K562 (cell line): ENCODE data around the gene CRHR2. TPM values are rescaled to one million over a fixed set of nuclear protein-coding genes. Genes with fewer than 3 reads are reported as not detected.

Source experiments
- ATAC-seq: fragments of 200-7000 bp; cut with Tn5 transposase; 3 replicates; pipeline ENCODE4 v1.9.1; 2020; ENCODE audit warnings: moderate library complexity
- BruUV-seq: library from RNA; stranded (reverse); fragments of 400-500 nt; replicated peaks from 2 replicates; lab custom pipeline; 2021; lab: Mats Ljungman, UMichigan
- CTCF ChIA-PET: fragments of 300-600 bp; formaldehyde crosslinking; extraction: SDS; loops from one replicate; lab custom pipeline; 2021; ENCODE audit warnings: low intra/inter-chr PET ratio; lab: Yijun Ruan, JAX
- POLR2A ChIA-PET: fragments of 300-600, 350-650 bp; sonication (Branson Sonifier 250); formaldehyde crosslinking; extraction: SDS; loops from one replicate; lab custom pipeline; 2021; ENCODE audit warnings: antibody characterized with exemption, inconsistent platforms; lab: Yijun Ruan, JAX
- DNase-seq, 4 experiments: peaks; one replicate each; pipeline versions ENCODE4 v3.0.0 to v3.0.0-alpha.2; 2011 to 2018; ENCODE audit warnings: low spot score in 3 of 4, mixed read lengths in 3 of 4; ENCODE audit errors: extremely low read depth in 1 of 4
- FAIRE-seq: peaks from 2 replicates; lab custom pipeline; 2011; peaks lifted over from hg19 to GRCh38; lab: Jason Lieb, UNC
- H2AFZ ChIP-seq: 2 replicates; pipeline ENCODE4 v1.6.0; 2011; ENCODE audit warnings: low read depth, low read length, control low read depth, inconsistent platforms
- H3K27ac ChIP-seq: fragments of 200-600 bp; 3 replicates; pipeline ENCODE4 v1.8.0; 2011; ENCODE audit warnings: low read depth, mild to moderate bottlenecking, control low read depth, inconsistent platforms, low read length, moderate library complexity, mixed read lengths; ENCODE audit errors: extremely low read depth
- H3K27me3 ChIP-seq, 2 experiments: fragments of 300-600 bp in 1 of 2; 2 replicates in 1 of 2; 3 replicates in 1 of 2; pipeline versions ENCODE4 v1.6.0 to v1.8.0; 2011; ENCODE audit warnings: inconsistent platforms in 2 of 2, low read length in 2 of 2, mild to moderate bottlenecking in 1 of 2, mixed read lengths in 1 of 2, moderate library complexity in 1 of 2; ENCODE audit not compliant: control insufficient read depth in 2 of 2, insufficient read depth in 2 of 2
- H3K36me3 ChIP-seq: fragments of 300-600 bp; 3 replicates; pipeline ENCODE4 v1.8.0; 2011; ENCODE audit warnings: mild to moderate bottlenecking, low read length, inconsistent platforms; ENCODE audit not compliant: control insufficient read depth, insufficient read depth
- H3K4me1 ChIP-seq, 2 experiments: fragments of 200-600 bp in 1 of 2; replicated peaks in 1 of 2; 2 replicates in 1 of 2; 3 replicates in 1 of 2; pipeline versions ENCODE4 v1.5.1 to v1.8.0; 2011; ENCODE audit warnings: inconsistent platforms in 2 of 2, low read length in 2 of 2, mild to moderate bottlenecking in 1 of 2, mixed read lengths in 1 of 2, moderate library complexity in 1 of 2; ENCODE audit not compliant: control insufficient read depth in 2 of 2, insufficient read depth in 2 of 2
- H3K4me2 ChIP-seq: 2 replicates; pipeline ENCODE4 v1.6.1; 2011; ENCODE audit warnings: low read length, control low read depth, inconsistent platforms, mixed read lengths; ENCODE audit not compliant: insufficient read depth
- H3K4me3 ChIP-seq: fragments of 200-600 bp; sonication (generic), shearing (Covaris generic); 2 replicates; pipeline ENCODE4 v1.5.1; 2016; ENCODE audit warnings: control low read depth, inconsistent platforms
- H3K79me2 ChIP-seq: fragments of 200-600 bp; 3 replicates; pipeline ENCODE4 v1.8.0; 2011; ENCODE audit warnings: low read length, inconsistent platforms; ENCODE audit not compliant: control insufficient read depth, insufficient read depth
- H3K9ac ChIP-seq, 2 experiments: 2 replicates each; pipeline versions ENCODE4 v1.6.0 to v1.6.1; 2011; ENCODE audit warnings: low read depth in 2 of 2, low read length in 2 of 2, control low read depth in 1 of 2, inconsistent platforms in 1 of 2, mild to moderate bottlenecking in 1 of 2, mixed read lengths in 1 of 2; ENCODE audit not compliant: insufficient read depth in 1 of 2
- H3K9me1 ChIP-seq: one replicate; pipeline ENCODE4 v1.6.0; 2011; ENCODE audit warnings: inconsistent platforms, mild to moderate bottlenecking, low read length, moderate library complexity; ENCODE audit not compliant: control insufficient read depth, insufficient read depth
- H3K9me3 ChIP-seq: replicated peaks from 2 replicates; pipeline ENCODE4 v1.5.1; 2011; ENCODE audit warnings: low read depth, low read length, inconsistent platforms; ENCODE audit not compliant: control insufficient read depth, insufficient read depth
- H4K20me1 ChIP-seq: replicated peaks from 2 replicates; pipeline ENCODE4 v1.6.1; 2011; ENCODE audit warnings: low read length, inconsistent platforms, mixed read lengths; ENCODE audit not compliant: control insufficient read depth, insufficient read depth
- BACH1 ChIP-seq: fragments of 200-800 bp; sonication (Bioruptor generic); IDR thresholded peaks from 2 replicates; pipeline ENCODE4 v1.6.1; 2016; ENCODE audit warnings: missing genetic modification characterization, missing compliant biosample characterization
- FOXP1 ChIP-seq: sonication (generic); formaldehyde crosslinking; IDR thresholded peaks from 2 replicates; pipeline ENCODE4 v1.8.0; 2022; ENCODE audit warnings: mild to moderate bottlenecking, missing genetic modification reagents
- NRF1 ChIP-seq, 2 experiments: fragments of 450-650 bp; IDR thresholded peaks in 1 of 2; conservative IDR thresholded peaks in 1 of 2; 2 replicates each; pipeline ENCODE4 v1.6.1; 2014; ENCODE audit warnings: mild to moderate bottlenecking in 2 of 2
- ZNF12 ChIP-seq: sonication (generic); formaldehyde crosslinking; IDR thresholded peaks from 2 replicates; pipeline ENCODE4 v1.4.0; 2020; ENCODE audit warnings: mild to moderate bottlenecking, missing genetic modification reagents
- ZNF174 ChIP-seq: fragments of 250-450 bp; sonication (Bioruptor Pico); IDR thresholded peaks from 2 replicates; pipeline ENCODE4 v1.4.0; 2020; ENCODE audit warnings: mild to moderate bottlenecking
- ZSCAN29 ChIP-seq: fragments of 450-650 bp; IDR thresholded peaks from 2 replicates; pipeline ENCODE4 v1.6.1; 2017
- WGBS: fragments of 100-300 bp; shearing (Covaris generic); methylation state at CpG from one replicate; pipeline ENCODE4 v1.1.6; 2016; ENCODE audit warnings: low coverage, mixed read lengths; ENCODE audit not compliant: insufficient coverage; ENCODE audit errors: missing lambda C conversion rate; 5-methylcytosine and 5-hydroxymethylcytosine counted together
- in situ Hi-C: fragments of 300-500 bp; cut with MboI; formaldehyde crosslinking; loops from 4 replicates; pipeline ENCODE4 v1.15.0; 2018; ENCODE audit warnings: inconsistent platforms, mixed read lengths
- intact Hi-C: fragments of 100-400 bp; cut with micrococcal nuclease; formaldehyde crosslinking; loops from 2 replicates; pipeline ENCODE4 v1.14.2; 2022
- polyA plus RNA-seq, 8 experiments: library from polyadenylated mRNA; depleted of rRNA in 4 of 8; stranded (reverse) in 5 of 8; unstranded in 3 of 8; fragments of >200 nt; fragmentation: Nextera tagmentation in 2 of 8; fragmentation: Illumina TruSeq in 1 of 8; extraction: Ambion mirVana in 2 of 8; extraction: Trizol in 1 of 8; gene quantifications; 2 replicates each; pipeline versions ENCODE4 v1.2.1 to v1.2.3, GENCODE V29; 2011 to 2014; ENCODE audit warnings: inconsistent platforms in 1 of 8, missing spikeins in 1 of 8
- total RNA-seq, 7 experiments: library from RNA; depleted of rRNA in 6 of 7; stranded (reverse); fragments of >200 nt in 6 of 7; fragmentation: Illumina TruSeq in 2 of 7; extraction: Trizol in 2 of 7; gene quantifications; 2 replicates each; pipeline versions ENCODE4 v1.2.1 to v1.2.3, GENCODE V29; 2011 to 2021; ENCODE audit warnings: low replicate concordance in 1 of 7
- TF ChIP-seq, protein P1 (sequence below): fragments of 250-450 bp; sonication (Bioruptor Pico); IDR thresholded peaks from 2 replicates; pipeline ENCODE4 v1.8.0; 2021; ENCODE audit warnings: moderate library complexity, mild to moderate bottlenecking, inconsistent platforms
- TF ChIP-seq, protein P2 (sequence below), 2 experiments: fragments of 450-650 bp in 1 of 2; sonication (generic) in 1 of 2; formaldehyde crosslinking in 1 of 2; IDR thresholded peaks in 1 of 2; conservative IDR thresholded peaks in 1 of 2; 2 replicates each; pipeline versions ENCODE4 v1.6.1 to v1.8.1; 2016 to 2023; ENCODE audit warnings: mild to moderate bottlenecking in 2 of 2, moderate library complexity in 2 of 2, inconsistent platforms in 1 of 2, missing genetic modification reagents in 1 of 2
- TF ChIP-seq, protein P3 (sequence below): IDR thresholded peaks from 2 replicates; pipeline ENCODE4 v1.6.1; 2014; ENCODE audit warnings: antibody characterized with exemption

The CRHR2 gene
- total and polyA plus RNA-seq, 9 of the 15 experiments (the other 6 are each of a cell fraction or from before 2014, with no cell fraction given) = not detected

DNA sequence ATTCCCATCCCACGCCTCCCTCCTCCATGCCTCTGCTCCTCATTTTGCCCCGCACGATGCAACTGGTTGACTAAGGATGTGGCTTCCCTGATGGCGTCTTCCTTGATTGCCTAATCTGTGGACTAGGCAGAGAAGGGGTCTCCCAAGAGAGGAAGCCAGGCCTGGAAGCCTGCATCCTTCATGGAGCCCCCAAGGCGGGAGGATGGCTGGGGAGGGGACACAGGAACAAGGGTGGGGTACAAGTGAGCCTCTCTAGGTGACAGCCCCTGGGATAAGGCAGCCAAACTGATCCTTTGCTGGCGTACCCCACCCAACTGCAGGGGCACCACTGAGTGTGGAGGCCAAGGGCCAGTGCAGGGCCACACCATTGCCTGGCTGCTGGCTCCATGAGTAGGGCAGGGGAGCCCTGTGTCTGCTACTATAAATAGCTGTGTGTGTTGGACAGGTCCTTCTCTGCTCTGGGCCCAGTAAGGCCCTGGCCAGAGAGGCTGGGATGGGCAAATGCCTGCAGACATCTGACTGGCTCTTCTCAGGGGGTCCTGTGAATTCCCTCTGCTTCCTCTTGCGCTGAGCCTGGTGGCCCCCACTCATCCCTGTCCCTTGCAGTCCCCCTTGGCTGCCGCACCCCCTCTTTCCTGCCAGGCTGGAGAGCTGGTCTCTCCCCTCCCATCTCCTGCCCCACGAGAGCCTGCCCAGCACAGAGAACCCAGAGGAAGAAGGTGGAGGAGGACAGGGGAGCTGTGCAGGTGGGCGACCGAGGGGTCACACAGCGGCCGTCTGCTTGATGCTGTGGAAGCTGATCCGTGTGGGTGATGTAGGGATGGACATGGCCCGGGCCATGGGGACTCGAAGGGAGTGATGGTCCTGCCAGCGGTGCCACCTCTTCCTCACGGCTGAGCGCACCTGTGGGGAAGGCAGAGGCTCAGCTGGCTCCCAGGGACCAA lies 29.3 kb downstream of the CRHR2 start:
- no TSS peak for BruUV-seq
- Histone ChIP-seq H3K27me3 (peaks cover 0 to 38% of the 10 kb centered on the region in 2 experiments; a peak in 3 of 5 replicates), H3K4me3 (no peak overlapping the region), H3K9ac (no peak overlapping the region), H3K9me3 (no peaks in the 10 kb centered on the region), H3K27ac (no peak overlapping the region), H2AFZ (no peak overlapping the region), H3K4me2 (no peak overlapping the region), H3K4me1 (peaks cover 0 to 3% of the 10 kb centered on the region in 2 experiments; a peak in 1 of 5 replicates), H3K9me1 (no peaks in the 10 kb centered on the region), H4K20me1 (0 out of 2 replicates have a peak, but pooled peaks cover 4% of the 10 kb centered on the region), H3K79me2 (no peaks in the 10 kb centered on the region), H3K36me3 (no peaks in the 10 kb centered on the region)
- WGBS = 4% methylated on average over 19 of the region's 19 CpGs
- CTCF ChIA-PET = no interaction called here
- TF ChIP-seq, protein P1, sequence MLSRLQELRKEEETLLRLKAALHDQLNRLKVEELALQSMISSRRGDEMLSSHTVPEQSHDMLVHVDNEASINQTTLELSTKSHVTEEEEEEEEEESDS (CRISPR knock-in tag) = no peak
- TF ChIP-seq NRF1 (conservative IDR thresholded peaks at IDR 0.05 in 1 of 2, IDR thresholded peaks at IDR 0.05 in 1 of 2) (no peak), BACH1 (tag) (no peak), FOXP1 (no peak), ZNF12 (CRISPR knock-in tag) (no peak), ZSCAN29 (no peak), ZNF174 (no peak)
- TF ChIP-seq, protein P2, sequence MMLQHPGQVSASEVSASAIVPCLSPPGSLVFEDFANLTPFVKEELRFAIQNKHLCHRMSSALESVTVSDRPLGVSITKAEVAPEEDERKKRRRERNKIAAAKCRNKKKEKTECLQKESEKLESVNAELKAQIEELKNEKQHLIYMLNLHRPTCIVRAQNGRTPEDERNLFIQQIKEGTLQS (IDR thresholded peaks at IDR 0.05) = no peak
- TF ChIP-seq, protein P2 (CRISPR knock-in tag; conservative IDR thresholded peaks at IDR 0.05) = no peak
- TF ChIP-seq, protein P3, sequence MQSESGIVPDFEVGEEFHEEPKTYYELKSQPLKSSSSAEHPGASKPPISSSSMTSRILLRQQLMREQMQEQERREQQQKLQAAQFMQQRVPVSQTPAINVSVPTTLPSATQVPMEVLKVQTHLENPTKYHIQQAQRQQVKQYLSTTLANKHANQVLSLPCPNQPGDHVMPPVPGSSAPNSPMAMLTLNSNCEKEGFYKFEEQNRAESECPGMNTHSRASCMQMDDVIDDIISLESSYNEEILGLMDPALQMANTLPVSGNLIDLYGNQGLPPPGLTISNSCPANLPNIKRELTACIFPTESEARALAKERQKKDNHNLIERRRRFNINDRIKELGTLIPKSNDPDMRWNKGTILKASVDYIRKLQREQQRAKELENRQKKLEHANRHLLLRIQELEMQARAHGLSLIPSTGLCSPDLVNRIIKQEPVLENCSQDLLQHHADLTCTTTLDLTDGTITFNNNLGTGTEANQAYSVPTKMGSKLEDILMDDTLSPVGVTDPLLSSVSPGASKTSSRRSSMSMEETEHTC = no peak
- DNase-seq = no peak
- ATAC-seq = no peak
- POLR2A ChIA-PET = interaction anchor here (0.7 to 2.8 kb wide), 4 partner anchors 7 to 55 kb away, joined by 3 to 15 read pairs (median 4); no protein-coding TSS in a partner anchor
- FAIRE-seq = no peak
- intact Hi-C loops = no loop called here
- in situ Hi-C loops = no loop called here
